ENCODE data around the gene RASGRP2.

Gene RASGRP2

GRCh38 chr11:64694026-64694755 lies 49.8 kb downstream of the RASGRP2 start:
- DNase-seq = no peak

GRCh38 chr11:64692764-64693331 lies 51.1 kb downstream of the RASGRP2 start:
- no peak for DNase-seq

GRCh38 chr11:64691543-64691942 lies 52.4 kb downstream of the RASGRP2 start:
- no peak for DNase-seq

GRCh38 chr11:64690235-64690634 lies 53.7 kb downstream of the RASGRP2 start:
- DNase-seq = no peak

- DNase-seq = peak; percentile 45
Measured at GRCh38 chr11:64688534-64688982, 55.4 kb downstream of the RASGRP2 start.

- no peak for DNase-seq
Measured at GRCh38 chr11:64687643-64688533, 56.1 kb downstream of the RASGRP2 start.

- DNase-seq = no peak
Measured at GRCh38 chr11:64687204-64687603, 56.7 kb downstream of the RASGRP2 start.

- no peak for DNase-seq
Measured at GRCh38 chr11:64686466-64687170, 57.3 kb downstream of the RASGRP2 start.

- no peak for DNase-seq
Measured at GRCh38 chr11:64685536-64685935, 58.4 kb downstream of the RASGRP2 start.

GRCh38 chr11:64684357-64684756 lies 59.6 kb downstream of the RASGRP2 start:
- no peak for DNase-seq

GRCh38 chr11:64681171-64681570 lies 62.8 kb downstream of the RASGRP2 start:
- DNase-seq = no peak

- DNase-seq = no peak
Measured at GRCh38 chr11:64679846-64680245, 64.1 kb downstream of the RASGRP2 start.

GRCh38 chr11:64677441-64678023 lies 66.4 kb downstream of the RASGRP2 start:
- DNase-seq = no peak

Measured in SIG-M5 (cell line).